ENCODE measurements around the gene EDEM2. TPM values are rescaled to one million over a fixed set of nuclear protein-coding genes. Genes with fewer than 3 reads are reported as not detected.

Gene EDEM2
- total and polyA plus RNA-seq, 2 donors (not counting 1 experiment from before 2014, with no cell fraction given): 28.1 to 30.4 TPM

- peaks cover 39% of the 10 kb centered on the region for H3K4me1 Mint-ChIP-seq
- 5% methylated on average over 21 of the region's 23 CpGs for WGBS (ENCODE audit: insufficient coverage)
- no peak for TF ChIP-seq EZH2 (IDR thresholded peaks at IDR 0.05; ENCODE audit: borderline replicate concordance, insufficient read depth, low read depth, low read length, poor library complexity, severe bottlenecking)
- TF ChIP-seq, protein P1, sequence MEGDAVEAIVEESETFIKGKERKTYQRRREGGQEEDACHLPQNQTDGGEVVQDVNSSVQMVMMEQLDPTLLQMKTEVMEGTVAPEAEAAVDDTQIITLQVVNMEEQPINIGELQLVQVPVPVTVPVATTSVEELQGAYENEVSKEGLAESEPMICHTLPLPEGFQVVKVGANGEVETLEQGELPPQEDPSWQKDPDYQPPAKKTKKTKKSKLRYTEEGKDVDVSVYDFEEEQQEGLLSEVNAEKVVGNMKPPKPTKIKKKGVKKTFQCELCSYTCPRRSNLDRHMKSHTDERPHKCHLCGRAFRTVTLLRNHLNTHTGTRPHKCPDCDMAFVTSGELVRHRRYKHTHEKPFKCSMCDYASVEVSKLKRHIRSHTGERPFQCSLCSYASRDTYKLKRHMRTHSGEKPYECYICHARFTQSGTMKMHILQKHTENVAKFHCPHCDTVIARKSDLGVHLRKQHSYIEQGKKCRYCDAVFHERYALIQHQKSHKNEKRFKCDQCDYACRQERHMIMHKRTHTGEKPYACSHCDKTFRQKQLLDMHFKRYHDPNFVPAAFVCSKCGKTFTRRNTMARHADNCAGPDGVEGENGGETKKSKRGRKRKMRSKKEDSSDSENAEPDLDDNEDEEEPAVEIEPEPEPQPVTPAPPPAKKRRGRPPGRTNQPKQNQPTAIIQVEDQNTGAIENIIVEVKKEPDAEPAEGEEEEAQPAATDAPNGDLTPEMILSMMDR (IDR thresholded peaks at IDR 0.05): no peak
- peaks cover 19% of the 10 kb centered on the region for H4K20me1 ChIP-seq (ENCODE audit: control insufficient read depth, insufficient read depth, low read length, poor library complexity, severe bottlenecking)
- intact Hi-C loops (cut with micrococcal nuclease): loop anchor here (5.0 to 10.0 kb wide), 6 partner anchors 136 to 471 kb away; partner anchors contain the start of genes EIF6, ERGIC3, SPAG4 and TP53INP2
- peak overlapping the region; percentile 79 to 89 for H3K27ac ChIP-seq (ENCODE audit: low read length in 2 of 2)
- peak overlapping the region; percentile 71 for H3K9ac ChIP-seq (ENCODE audit: low read length)
- no peak for DNase-seq
- no peak for ATAC-seq (ENCODE audit: low read depth)
- H3K4me3 Mint-ChIP-seq: peak overlapping the region; percentile 96
- peak overlapping the region; percentile 92 for H3K4me2 ChIP-seq (replicated peaks; ENCODE audit: low read depth, low read length, poor library complexity, severe bottlenecking)
- H3K79me2 ChIP-seq (ENCODE audit: control insufficient read depth, insufficient read depth, low read length): peaks cover 35% of the 10 kb centered on the region
- POLR2A ChIA-PET: interaction anchor here (0.7 kb wide), 1 partner anchor 131 kb away, joined by 3 read pairs; the partner anchor contains the start of gene MMP24OS
- H3K4me1 ChIP-seq (ENCODE audit: control insufficient read depth in 2 of 2, insufficient read depth in 2 of 2, low read length in 2 of 2): peaks cover 33 to 43% of the 10 kb centered on the region in 2 donors
- H3K27ac Mint-ChIP-seq: peak overlapping the region; percentile 94
- no peaks in the 10 kb centered on the region for H3K27me3 Mint-ChIP-seq
- no peaks in the 10 kb centered on the region for H3K9me3 ChIP-seq (ENCODE audit: control extremely low read depth in 1 of 3, control insufficient read depth in 2 of 3, insufficient read depth in 1 of 3, low read length in 2 of 3)
- peak overlapping the region; percentile 82 for H2AFZ ChIP-seq (ENCODE audit: insufficient read depth, low read depth, low read length, poor library complexity, severe bottlenecking)
- peak overlapping the region; percentile 69 to 94 (median 90) for H3K4me3 ChIP-seq (ENCODE audit: control extremely low read depth in 1 of 5, extremely low read depth in 1 of 5, insufficient read depth in 1 of 5, low read depth in 2 of 5, low read length in 4 of 5)
- H3K36me3 ChIP-seq (replicated peaks in 1 of 2; ENCODE audit: control extremely low read depth in 1 of 2, control insufficient read depth in 1 of 2, extremely low read depth in 1 of 2, insufficient read depth in 2 of 2, low read length in 1 of 2): peaks cover 2 to 24% of the 10 kb centered on the region in 2 experiments
- H3K27me3 ChIP-seq (replicated peaks in 1 of 4; ENCODE audit: control extremely low read depth in 1 of 4, control insufficient read depth in 3 of 4, insufficient read depth in 4 of 4, low read length in 3 of 4): no peaks in the 10 kb centered on the region
- no peaks in the 10 kb centered on the region for H3K9me3 Mint-ChIP-seq (ENCODE audit: insufficient read depth)
- CTCF ChIA-PET: interaction anchor here (2.2 to 4.2 kb wide), 2 partner anchors 51 to 62 kb away, joined by 23 to 34 read pairs; no protein-coding TSS in a partner anchor
These were observed 727 bp downstream of the EDEM2 start for GRCh38 chr20:35146299-35146919.

DNA sequence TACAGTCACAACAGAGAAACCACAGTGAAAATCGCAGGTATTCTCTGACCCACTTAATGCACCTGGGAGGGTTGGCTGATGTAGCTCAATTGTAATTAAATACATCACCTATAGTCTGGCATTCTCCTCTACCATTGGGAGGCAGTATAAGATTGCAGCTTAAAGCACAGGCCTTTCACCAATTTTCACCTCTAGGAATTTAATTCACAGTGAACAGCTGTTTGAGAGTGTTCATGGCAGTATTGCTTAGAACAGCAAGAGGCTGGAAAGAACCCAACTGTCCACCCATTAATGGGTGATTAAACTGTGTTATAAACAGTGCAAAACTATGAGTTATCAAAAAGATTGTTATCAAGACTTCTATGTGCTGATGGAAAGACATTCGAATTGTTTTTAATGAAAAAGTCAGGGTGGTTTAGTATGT lies 2.0 kb downstream of the EDEM2 start:
- H3K27ac ChIP-seq (ENCODE audit: low read length in 2 of 2): peak overlapping the region; percentile 70 to 89
- CTCF ChIA-PET: interaction anchor here (0.7 to 4.2 kb wide), 10 partner anchors 16 to 809 kb away, joined by 3 to 34 read pairs (median 3); partner anchors contain the start of genes EIF6, MMP24OS and SCAND1
- H3K36me3 ChIP-seq (replicated peaks in 1 of 2; ENCODE audit: control extremely low read depth in 1 of 2, control insufficient read depth in 1 of 2, extremely low read depth in 1 of 2, insufficient read depth in 2 of 2, low read length in 1 of 2): peaks cover 2 to 29% of the 10 kb centered on the region in 2 experiments
- Mint-ChIP-seq H3K27me3 (no peaks in the 10 kb centered on the region), H3K4me3 (peak overlapping the region; percentile 54), H3K27ac (peak overlapping the region; percentile 85), H3K4me1 (peaks cover 39% of the 10 kb centered on the region), H3K9me3 (ENCODE audit: insufficient read depth) (no peaks in the 10 kb centered on the region)
- no peaks in the 10 kb centered on the region for H3K9me3 ChIP-seq (ENCODE audit: control extremely low read depth in 1 of 3, control insufficient read depth in 2 of 3, insufficient read depth in 1 of 3, low read length in 2 of 3)
- H2AFZ ChIP-seq (ENCODE audit: insufficient read depth, low read depth, low read length, poor library complexity, severe bottlenecking): no peak overlapping the region
- peaks cover 33 to 43% of the 10 kb centered on the region in 2 donors for H3K4me1 ChIP-seq (ENCODE audit: control insufficient read depth in 2 of 2, insufficient read depth in 2 of 2, low read length in 2 of 2)
- H4K20me1 ChIP-seq (ENCODE audit: control insufficient read depth, insufficient read depth, low read length, poor library complexity, severe bottlenecking): peaks cover 21% of the 10 kb centered on the region
- H3K4me2 ChIP-seq (replicated peaks; ENCODE audit: low read depth, low read length, poor library complexity, severe bottlenecking): peak overlapping the region; percentile 61
- H3K9ac ChIP-seq (ENCODE audit: low read length): peak overlapping the region; percentile 10
- ATAC-seq (ENCODE audit: low read depth) (peak; percentile 11), DNase-seq (no peak)
- POLR2A ChIA-PET: interaction anchor here (1.1 kb wide), 1 partner anchor 49 kb away, joined by 9 read pairs; no protein-coding TSS in a partner anchor
- TF ChIP-seq, protein P1 (IDR thresholded peaks at IDR 0.05): peak; percentile 47
- TF ChIP-seq EZH2 (IDR thresholded peaks at IDR 0.05; ENCODE audit: borderline replicate concordance, insufficient read depth, low read depth, low read length, poor library complexity, severe bottlenecking): no peak
- intact Hi-C loops (cut with micrococcal nuclease): loop anchor here (1.0 to 10.0 kb wide), 8 partner anchors 63 to 472 kb away; partner anchors contain the start of genes EIF6, ERGIC3, GGT7 and SPAG4
- H3K4me3 ChIP-seq (ENCODE audit: control extremely low read depth in 1 of 5, extremely low read depth in 1 of 5, insufficient read depth in 1 of 5, low read depth in 2 of 5, low read length in 4 of 5): peak overlapping the region in 4 of 5 experiments; percentile 2 to 19 (median 5)
- peaks cover 46% of the 10 kb centered on the region for H3K79me2 ChIP-seq (ENCODE audit: control insufficient read depth, insufficient read depth, low read length)
- no peaks in the 10 kb centered on the region for H3K27me3 ChIP-seq (replicated peaks in 1 of 4; ENCODE audit: control extremely low read depth in 1 of 4, control insufficient read depth in 3 of 4, insufficient read depth in 4 of 4, low read length in 3 of 4)
- WGBS (ENCODE audit: insufficient coverage): 82% methylated on average over 1 of the region's 2 CpGs
